HG02870 (cell line): ENCODE results near the gene ANKRD33B.
A peak's percentile ranks its signal among the peaks of the same experiment; 100 is the strongest.
"Not testable (repeated sequence)": the region's sequence is repeated elsewhere in the genome, so short reads cannot be mapped to it uniquely, and the experiment has no call there.

ENCODE experiments used
- ATAC-seq: cut with Tn5 transposase; IDR thresholded peaks from one replicate; pipeline ENCODE4 v1.9.1; 2021; ENCODE audit warnings: mild to moderate bottlenecking, moderate library complexity; ENCODE audit not compliant: unreplicated experiment

ANKRD33B gene

DNA sequence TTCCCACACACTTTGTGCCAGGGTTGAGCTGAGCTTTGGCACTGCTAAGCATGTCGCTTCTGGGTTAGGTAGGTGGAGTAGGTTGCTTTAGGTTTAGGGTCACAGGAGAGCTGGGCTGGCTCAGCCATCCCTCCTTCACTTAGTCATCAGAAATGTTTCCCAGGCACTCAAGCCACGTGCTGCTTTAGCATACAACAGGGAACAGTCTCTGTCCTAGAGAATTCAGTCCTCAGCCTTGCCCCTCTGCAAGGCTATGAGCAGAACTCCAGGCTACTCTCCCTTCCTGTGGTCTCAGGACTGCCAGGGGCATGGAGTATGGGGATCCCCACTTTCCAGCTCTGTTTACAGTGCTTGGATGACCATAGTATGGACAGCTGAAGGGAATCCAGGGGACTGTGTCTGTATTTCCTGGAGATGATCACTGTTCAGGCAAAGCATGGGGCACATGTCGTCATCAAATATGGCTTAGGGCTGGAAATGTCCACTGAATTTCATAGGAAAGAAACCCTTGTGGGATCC, 7.5 kb upstream of the ANKRD33B start:
- ATAC-seq, result no peak

DNA sequence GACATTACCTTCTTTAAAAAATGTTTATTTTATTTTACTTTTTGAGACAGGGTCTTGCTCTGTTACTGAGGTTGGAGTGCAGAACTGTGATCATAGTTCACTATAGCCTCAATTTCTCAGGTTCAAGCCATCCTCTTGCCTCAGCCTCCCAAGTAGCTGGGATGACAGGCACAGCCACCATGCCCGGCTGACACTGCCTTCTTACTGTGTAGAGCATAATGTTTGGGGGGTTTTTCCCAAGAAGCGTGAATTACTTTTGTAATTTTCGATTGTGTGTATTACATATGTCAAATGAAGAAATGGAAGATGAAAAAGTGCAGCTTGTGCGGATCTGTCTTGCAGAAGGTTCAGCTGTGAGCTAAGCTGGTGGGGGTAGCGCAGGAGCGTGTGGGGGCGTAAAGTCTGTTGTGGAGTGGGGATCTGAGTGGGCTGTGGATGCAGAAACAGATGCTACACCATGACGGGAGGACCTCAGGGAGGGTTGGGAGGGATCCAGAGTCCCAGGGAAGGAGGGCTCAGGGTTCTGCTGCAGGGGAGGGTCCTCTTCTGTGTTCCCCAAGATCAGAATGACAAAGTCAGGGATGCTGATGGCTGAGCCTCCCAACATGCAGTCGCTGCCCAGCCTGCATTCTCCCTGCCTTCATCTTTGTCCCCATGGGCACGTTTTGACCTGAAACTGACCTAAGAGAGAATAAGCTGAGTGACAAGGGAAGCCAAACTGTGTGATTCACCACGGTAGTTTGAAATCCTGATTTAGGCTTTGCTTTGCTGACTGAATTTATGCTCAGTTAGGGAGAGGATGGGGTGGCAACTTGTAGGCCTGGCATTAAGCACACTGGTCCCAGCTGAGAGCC, 6.8 kb upstream of the ANKRD33B start:
- ATAC-seq, result no peak

DNA sequence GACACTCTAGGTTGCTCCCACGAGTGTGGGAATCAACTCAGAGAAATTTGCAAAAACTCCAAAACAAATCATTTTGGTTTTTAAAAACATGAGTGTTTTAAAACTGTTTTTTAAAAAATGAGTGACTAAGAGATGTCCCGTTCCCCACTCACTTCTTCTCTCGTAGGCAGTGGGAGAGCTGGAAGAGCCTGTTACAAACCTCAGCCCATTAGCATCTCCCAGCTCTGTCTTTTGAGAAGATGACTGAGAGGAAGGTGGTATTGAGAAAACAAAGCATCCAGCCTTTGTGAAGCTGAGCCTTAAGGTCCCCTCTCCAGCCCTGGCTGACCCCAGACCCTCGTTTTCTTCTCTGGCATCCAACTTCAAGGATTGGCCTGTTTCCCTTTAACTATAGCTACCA, 4.7 kb upstream of the ANKRD33B start:
- ATAC-seq, result no peak

- ATAC-seq, result no peak
Measured at GRCh38 chr5:10559871-10560270, 4.0 kb upstream of the ANKRD33B start.

GRCh38 chr5:10562201-10563109, 1.4 kb upstream of the ANKRD33B start:
- peak; percentile 30 for ATAC-seq

DNA sequence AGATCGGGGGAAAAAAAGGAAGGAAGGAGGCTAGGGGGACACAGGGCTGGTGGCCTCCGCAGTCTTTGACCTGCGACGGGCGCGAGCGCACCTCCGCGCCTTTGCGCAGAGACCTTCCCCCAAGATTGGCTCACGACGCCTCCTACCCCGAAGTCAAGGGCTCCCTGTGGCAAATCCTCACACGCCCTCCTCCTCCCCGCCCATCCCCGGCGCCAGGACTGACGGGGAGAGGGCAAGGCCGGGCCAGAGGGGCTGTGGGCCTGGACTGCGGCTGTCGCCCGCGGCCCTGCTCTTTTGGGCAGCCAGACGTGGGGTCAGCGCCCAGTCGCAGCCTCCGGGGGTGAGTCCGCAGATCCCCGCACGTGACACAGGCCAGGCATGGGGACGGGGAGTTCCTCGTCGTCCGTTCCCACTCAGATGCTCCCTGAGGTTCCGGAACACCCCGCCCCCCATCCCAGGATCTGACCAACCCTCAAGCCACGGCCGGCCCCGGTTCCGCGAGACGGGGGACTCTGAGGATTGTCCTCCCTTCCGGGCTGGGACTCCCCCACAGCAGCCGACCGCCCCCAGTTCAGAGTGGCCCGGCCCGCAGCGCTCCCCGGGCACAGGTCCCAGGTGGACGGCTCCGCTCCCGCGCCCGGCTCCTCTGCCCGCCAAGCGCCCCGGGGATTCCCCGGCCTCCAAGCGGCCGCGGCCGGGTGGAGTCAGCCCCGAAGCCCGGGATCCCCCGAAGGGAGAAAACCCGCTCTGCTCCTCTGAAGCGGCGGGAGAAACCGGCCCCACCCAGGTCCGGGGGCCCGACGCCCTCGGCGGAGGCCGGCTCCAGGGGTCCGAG, 543 bp upstream of the ANKRD33B start:
- ATAC-seq, result peak; percentile 27

DNA sequence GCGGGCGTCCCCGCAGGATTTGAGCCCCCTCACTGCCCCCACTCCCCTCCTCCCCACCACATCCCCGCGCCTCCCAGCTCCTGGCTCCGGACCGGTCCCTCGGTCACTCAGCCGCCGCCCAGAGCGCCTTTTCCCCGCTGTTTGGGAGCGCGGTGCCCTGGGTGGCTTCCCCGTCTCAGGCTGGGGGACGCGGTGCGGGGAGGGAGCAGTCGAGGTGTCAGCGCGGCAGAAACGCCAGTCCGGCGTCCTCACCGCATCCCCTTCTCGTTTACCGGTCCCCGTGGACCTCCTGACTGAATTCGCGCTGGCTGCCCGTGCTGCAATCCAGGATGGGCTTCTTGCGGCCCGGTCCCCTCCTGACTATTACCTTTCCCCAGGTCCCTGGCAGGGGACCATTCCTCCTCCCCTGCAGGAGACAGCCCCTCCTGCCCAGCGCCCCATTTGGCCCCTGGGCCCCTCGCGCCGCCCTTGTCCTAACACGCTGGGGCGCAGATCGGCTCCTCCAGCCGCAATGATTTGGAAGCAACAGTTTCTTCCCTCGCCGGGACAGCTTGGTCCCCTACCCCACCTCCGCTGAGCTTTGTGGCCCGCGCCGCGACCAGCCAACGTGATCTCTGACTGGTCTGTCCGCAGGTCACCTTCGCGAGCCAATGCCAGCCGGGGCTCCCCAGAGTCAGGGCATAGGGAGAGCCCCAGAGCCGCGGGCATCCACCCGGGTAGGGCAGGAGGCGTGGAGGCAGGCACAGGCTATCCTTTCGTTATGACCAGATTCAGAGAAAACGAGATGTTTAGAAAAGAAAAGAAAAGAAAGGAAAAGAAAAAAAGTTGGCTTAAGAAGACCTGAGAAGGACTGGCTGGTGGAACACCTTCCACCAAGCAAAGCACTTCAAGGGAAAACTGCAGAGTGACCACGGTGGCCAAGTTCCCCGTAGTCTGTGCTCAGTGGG, 1.2 kb downstream of the ANKRD33B start:
- no peak for ATAC-seq

- ATAC-seq, result no peak
Measured at GRCh38 chr5:10565785-10566542, 2.1 kb downstream of the ANKRD33B start.

DNA sequence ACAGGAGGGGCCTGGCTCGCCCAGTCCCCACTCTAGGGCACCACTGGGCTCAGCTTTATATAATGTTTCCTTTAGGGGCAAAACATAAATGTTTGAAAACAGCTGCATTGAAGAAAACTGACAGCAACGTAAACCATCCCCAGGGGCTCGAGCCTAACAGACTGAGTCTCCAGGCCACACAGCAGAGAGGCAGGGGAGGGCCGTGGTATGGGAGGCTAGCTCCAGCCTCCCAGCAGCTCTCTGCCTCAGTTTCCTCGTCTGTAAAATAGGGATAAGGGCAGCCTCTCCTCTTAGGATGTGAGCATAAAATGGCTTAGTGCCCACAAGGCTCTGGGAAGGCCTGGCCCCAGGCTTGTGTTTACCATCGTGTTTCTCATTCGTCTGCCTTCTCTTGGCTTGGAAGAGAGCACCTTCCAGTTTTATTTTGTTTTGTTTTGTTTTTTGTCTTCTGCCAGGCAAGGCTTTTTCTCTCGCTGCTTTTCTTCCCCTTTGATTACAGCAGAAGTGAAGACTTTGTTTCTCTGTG, 2.7 kb downstream of the ANKRD33B start:
- no peak for ATAC-seq

- ATAC-seq, result no peak
Measured at GRCh38 chr5:10567121-10567591, 3.3 kb downstream of the ANKRD33B start.

- no peak for ATAC-seq
Measured at GRCh38 chr5:10567781-10568321, 4.0 kb downstream of the ANKRD33B start.

DNA sequence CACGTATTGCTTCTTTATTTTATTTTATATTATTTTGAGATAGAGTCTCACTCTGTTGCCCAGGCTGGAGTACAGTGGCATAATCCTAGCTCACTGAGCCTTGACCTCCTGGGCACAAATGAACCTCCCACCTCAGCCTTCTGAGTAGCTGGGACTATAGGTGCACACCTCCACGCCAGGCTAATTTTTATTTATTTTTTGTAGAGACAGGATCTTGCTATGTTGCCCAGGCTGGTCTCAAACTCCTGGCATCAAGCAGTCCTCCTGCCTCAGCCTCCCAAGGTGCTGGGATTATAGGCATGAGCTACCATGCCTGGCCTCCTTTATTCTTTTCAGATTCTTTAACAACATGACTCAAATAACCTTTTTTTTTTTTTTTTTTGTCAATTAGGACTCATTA, 6.7 kb downstream of the ANKRD33B start:
- ATAC-seq, result not testable (repeated sequence)

DNA sequence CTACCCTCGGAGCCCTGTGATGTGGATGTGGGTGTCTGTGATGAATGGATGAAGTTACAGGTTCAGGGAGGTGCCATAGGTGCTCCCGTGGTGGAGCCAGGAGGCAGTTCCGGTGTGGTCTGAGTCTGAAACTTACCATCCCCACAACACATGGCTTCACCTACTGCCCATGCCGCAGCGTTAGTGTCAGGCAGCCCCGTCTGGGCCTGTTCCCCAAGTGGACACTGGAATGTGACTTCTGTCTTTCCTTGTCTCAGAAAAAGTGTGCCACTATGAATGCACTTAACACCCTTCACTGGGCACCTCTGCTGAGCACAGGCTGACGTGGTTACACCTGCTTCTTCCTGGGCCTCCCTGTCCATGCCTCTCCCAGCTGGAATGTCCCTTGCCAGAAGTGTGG, 8.6 kb downstream of the ANKRD33B start:
- ATAC-seq, result no peak

GRCh38 chr5:10573487-10574145, 9.7 kb downstream of the ANKRD33B start:
- ATAC-seq, result no peak

DNA sequence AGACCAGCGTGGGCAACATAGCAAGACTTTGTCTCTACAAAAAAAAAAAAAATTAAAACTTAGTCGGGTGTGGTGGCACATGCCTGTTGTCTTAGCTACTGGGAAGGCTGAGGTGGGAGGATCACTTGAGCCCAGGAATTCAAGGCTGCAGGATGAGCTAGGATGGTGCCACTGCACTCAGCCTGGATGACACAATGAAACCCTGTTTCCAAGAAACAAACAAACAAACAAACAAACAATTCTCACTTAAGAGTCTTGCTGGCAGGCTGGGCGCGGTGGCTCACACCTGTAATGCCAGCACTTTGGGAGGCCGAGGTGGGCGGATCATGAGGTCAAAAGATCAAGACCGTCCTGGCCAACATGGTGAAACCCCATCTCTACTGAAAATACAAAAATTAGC, 11.0 kb downstream of the ANKRD33B start:
- ATAC-seq, result not testable (repeated sequence)

DNA sequence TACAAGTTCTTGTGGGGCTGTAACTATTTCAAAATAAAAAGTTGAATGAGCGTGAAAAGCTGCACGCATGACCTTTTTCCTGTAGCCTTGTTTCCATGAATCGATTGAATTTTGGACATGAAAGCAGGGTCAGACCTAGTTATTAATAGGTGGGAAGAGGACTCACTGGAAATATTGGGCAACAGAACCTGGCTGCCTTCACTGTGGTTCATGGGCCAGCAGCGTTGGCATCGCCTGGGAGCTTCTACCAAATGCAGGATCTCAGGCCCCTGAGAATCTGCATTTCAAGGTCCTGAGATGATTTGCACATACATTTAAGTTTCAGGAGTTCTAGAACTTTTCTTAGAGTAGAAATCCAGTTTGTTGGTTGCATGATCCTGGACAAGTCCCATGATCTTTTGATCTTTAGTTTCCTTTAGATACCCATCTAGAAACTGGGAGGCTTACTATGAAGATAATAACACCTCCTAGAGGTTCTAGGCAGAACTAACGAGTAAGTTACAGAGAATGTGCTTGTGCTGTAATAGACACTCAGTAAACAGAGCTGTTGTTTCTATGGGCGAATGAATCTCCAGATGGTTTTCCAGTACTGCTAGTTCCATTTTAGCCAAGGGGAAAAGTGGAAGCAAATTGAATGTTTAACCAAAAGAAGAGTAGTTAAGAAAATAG, 12.4 kb downstream of the ANKRD33B start:
- ATAC-seq, result no peak

DNA sequence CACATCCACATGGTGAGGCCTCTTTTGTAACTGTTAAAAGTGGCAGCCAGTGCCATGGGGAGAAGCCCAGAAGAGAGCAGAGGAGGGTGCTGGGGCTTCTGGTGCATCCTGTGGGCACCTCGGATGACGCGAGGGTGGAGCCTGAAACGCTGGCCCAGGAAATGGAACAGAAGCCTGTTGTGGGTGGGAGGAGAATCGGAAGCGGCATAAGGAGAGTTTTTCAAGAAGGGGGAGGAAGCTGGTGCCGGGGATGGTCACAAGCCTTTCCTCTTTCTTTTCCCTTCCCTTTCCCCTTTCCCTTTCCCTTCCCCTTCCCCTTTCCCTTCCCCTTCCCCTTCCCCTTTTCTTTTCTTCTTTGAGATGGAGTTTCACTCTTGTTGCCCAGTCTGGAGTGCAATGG, 12.9 kb downstream of the ANKRD33B start:
- ATAC-seq, result no peak
